Loucy (cell line): ENCODE results near the gene MYBBP1A.

Source experiments
- CTCF ChIP-seq: fragments of 200-600 bp; sonication (generic); conservative IDR thresholded peaks from 2 replicates; pipeline ENCODE4 v1.5.1; 2014; ENCODE audit warnings: mild to moderate bottlenecking, antibody characterized with exemption, low read length
- EZH2phosphoT487 ChIP-seq: fragments of 200-600 bp; IDR thresholded peaks from 2 replicates; pipeline ENCODE4 v1.6.1; 2018; ENCODE audit warnings: antibody characterized with exemption, mild to moderate bottlenecking, moderate library complexity, borderline replicate concordance

GRCh38 chr17:4592240-4593005 lies 37.2 kb upstream of the MYBBP1A start:
- TF ChIP-seq CTCF (no peak), EZH2phosphoT487 (no peak)
